Neural progenitor cell (in vitro differentiated cells): Measurements from ENCODE around the gene COPA. TPM values are rescaled to one million over a fixed set of nuclear protein-coding genes. Genes with fewer than 3 reads are reported as not detected.

Experiments
- DNase-seq: peaks from one replicate; pipeline ENCODE4 v3.0.0-alpha.2; 2016; ENCODE audit warnings: low spot score
- H2AFZ ChIP-seq: fragments of 200-600 bp; sonication (generic); replicated peaks from 2 replicates; pipeline ENCODE4 v1.6.1; 2016; ENCODE audit warnings: antibody characterized with exemption
- H3F3A ChIP-seq: fragments of 200-600 bp; sonication (generic); 2 replicates; pipeline ENCODE4 v1.6.1; 2016; ENCODE audit warnings: antibody characterized with exemption, low read depth
- H3K27ac ChIP-seq: fragments of 200-600 bp; sonication (generic); 2 replicates; pipeline ENCODE4 v1.5.1; 2016; ENCODE audit warnings: mild to moderate bottlenecking
- H3K27me3 ChIP-seq: fragments of 200-600 bp; sonication (generic); 2 replicates; pipeline ENCODE4 v1.6.1; 2016; ENCODE audit warnings: mild to moderate bottlenecking, moderate library complexity
- H3K36me3 ChIP-seq: fragments of 200-600 bp; sonication (generic); 2 replicates; pipeline ENCODE4 v1.5.1; 2016
- H3K4me1 ChIP-seq: fragments of 200-600 bp; sonication (generic); 2 replicates; pipeline ENCODE4 v1.6.1; 2016; ENCODE audit warnings: mixed run types
- H3K4me2 ChIP-seq: fragments of 200-600 bp; sonication (generic); 2 replicates; pipeline ENCODE4 v1.6.1; 2016
- H3K4me3 ChIP-seq: fragments of 200-600 bp; sonication (generic); 2 replicates; pipeline ENCODE4 v1.5.1; 2016
- H3K79me2 ChIP-seq: fragments of 200-600 bp; sonication (generic); 2 replicates; pipeline ENCODE4 v1.6.1; 2016; ENCODE audit warnings: low read depth
- H3K9ac ChIP-seq: fragments of 200-600 bp; sonication (generic); 2 replicates; pipeline ENCODE4 v1.6.1; 2016
- H3K9me3 ChIP-seq: fragments of 200-600 bp; sonication (generic); 2 replicates; pipeline ENCODE4 v1.5.1; 2016; ENCODE audit warnings: low read depth
- H4K20me1 ChIP-seq: fragments of 200-600 bp; sonication (generic); 2 replicates; pipeline ENCODE4 v1.6.1; 2016; ENCODE audit warnings: low read depth
- H3K27ac Mint-ChIP-seq: 3 replicates; pipeline ENCODE4 v1.8.0; 2021; ENCODE audit warnings: mixed read lengths
- H3K27me3 Mint-ChIP-seq: 2 replicates; pipeline ENCODE4 v1.8.0; 2022; ENCODE audit warnings: low read depth, mild to moderate bottlenecking, inconsistent platforms, moderate library complexity, mixed read lengths; ENCODE audit not compliant: insufficient read depth
- H3K36me3 Mint-ChIP-seq: 3 replicates; pipeline ENCODE4 v1.8.0; 2021; ENCODE audit warnings: mixed read lengths
- H3K4me1 Mint-ChIP-seq: 3 replicates; pipeline ENCODE4 v1.8.0; 2021; ENCODE audit warnings: mixed read lengths
- H3K4me3 Mint-ChIP-seq: 3 replicates; pipeline ENCODE4 v1.8.0; 2021; ENCODE audit warnings: mild to moderate bottlenecking, moderate library complexity, mixed read lengths
- H3K9me3 Mint-ChIP-seq: 3 replicates; pipeline ENCODE4 v1.8.0; 2020; ENCODE audit warnings: mixed read lengths
- CTCF ChIP-seq: fragments of 200-600 bp; sonication (generic); IDR thresholded peaks from 2 replicates; pipeline ENCODE4 v1.5.1; 2017; ENCODE audit warnings: antibody characterized with exemption, mild to moderate bottlenecking
- EZH2 ChIP-seq: fragments of 200-600 bp; sonication (generic); IDR thresholded peaks from 2 replicates; pipeline ENCODE4 v1.6.1; 2017; ENCODE audit warnings: antibody characterized with exemption, mild to moderate bottlenecking, moderate library complexity
- EZH2phosphoT487 ChIP-seq: fragments of 200-600 bp; sonication (generic); IDR thresholded peaks from 2 replicates; pipeline ENCODE4 v1.6.1; 2017; ENCODE audit warnings: antibody characterized with exemption
- total RNA-seq: library from RNA; depleted of rRNA; stranded (reverse); fragments of >200 nt; gene quantifications from 2 replicates; pipeline ENCODE4 v1.2.3, GENCODE V29; 2015; ENCODE audit warnings: low replicate concordance

Gene COPA
- total RNA-seq, 1 donor from 2014 or later, result 82.6 TPM

DNA sequence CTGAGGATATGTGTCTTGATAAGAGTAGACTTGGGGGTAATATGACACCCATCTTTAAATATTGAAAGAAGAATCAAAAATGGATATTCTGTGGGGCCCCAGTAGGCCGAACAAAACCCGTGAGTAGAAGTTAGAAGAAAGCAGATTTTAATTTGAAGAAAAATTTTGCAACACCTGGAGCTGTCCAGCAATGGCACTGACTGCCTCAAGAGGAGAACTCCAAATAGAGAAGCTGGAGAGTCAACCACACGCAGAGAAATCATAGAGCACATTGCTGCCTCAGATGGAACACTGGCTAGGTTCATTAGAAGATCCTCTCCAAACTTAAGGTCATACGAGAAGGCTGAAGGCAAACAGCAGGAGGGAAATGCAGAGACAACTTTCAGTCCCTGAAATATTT, 30.6 kb upstream of the COPA start:
- no peak overlapping the region for H3K27ac ChIP-seq
- peak overlapping the region; percentile 23 for H3K27ac Mint-ChIP-seq

GRCh38 chr1:160371756-160372155, 28.7 kb upstream of the COPA start:
- Histone ChIP-seq H3K9me3 (no peaks in the 10 kb centered on the region), H3K9ac (no peak overlapping the region), H3K27ac (no peak overlapping the region), H2AFZ (no peak overlapping the region), H4K20me1 (no peaks in the 10 kb centered on the region), H3K4me2 (no peak overlapping the region), H3K36me3 (no peaks in the 10 kb centered on the region), H3K27me3 (no peaks in the 10 kb centered on the region), H3K79me2 (no peaks in the 10 kb centered on the region), H3K4me3 (no peak overlapping the region), H3K4me1 (peaks cover 31% of the 10 kb centered on the region), H3F3A (peaks cover 29% of the 10 kb centered on the region)
- DNase-seq, result no peak
- Mint-ChIP-seq H3K36me3 (no peaks in the 10 kb centered on the region), H3K4me3 (peak overlapping the region; percentile 31), H3K9me3 (no peaks in the 10 kb centered on the region), H3K4me1 (peaks cover 45% of the 10 kb centered on the region), H3K27me3 (peaks cover 7% of the 10 kb centered on the region), H3K27ac (peak overlapping the region; percentile 51)
- TF ChIP-seq EZH2phosphoT487 (no peak), EZH2 (no peak), CTCF (no peak)

More for the DNA sequence above, 30.6 kb upstream of the COPA start:
- Mint-ChIP-seq H3K4me1 (peaks cover 45% of the 10 kb centered on the region), H3K27me3 (peaks cover 7% of the 10 kb centered on the region), H3K4me3 (no peak overlapping the region), H3K36me3 (no peaks in the 10 kb centered on the region), H3K9me3 (no peaks in the 10 kb centered on the region)
- Histone ChIP-seq H3K36me3 (no peaks in the 10 kb centered on the region), H3K4me2 (no peak overlapping the region), H2AFZ (no peak overlapping the region), H3K4me1 (peaks cover 34% of the 10 kb centered on the region), H3K79me2 (no peaks in the 10 kb centered on the region), H3K9me3 (no peaks in the 10 kb centered on the region), H3K4me3 (no peak overlapping the region), H4K20me1 (no peaks in the 10 kb centered on the region), H3K27me3 (no peaks in the 10 kb centered on the region), H3F3A (peaks cover 29% of the 10 kb centered on the region), H3K9ac (no peak overlapping the region)
- TF ChIP-seq CTCF, result no peak
- no peak for TF ChIP-seq EZH2
- TF ChIP-seq EZH2phosphoT487, result no peak
- DNase-seq, result peak; percentile 0

DNA sequence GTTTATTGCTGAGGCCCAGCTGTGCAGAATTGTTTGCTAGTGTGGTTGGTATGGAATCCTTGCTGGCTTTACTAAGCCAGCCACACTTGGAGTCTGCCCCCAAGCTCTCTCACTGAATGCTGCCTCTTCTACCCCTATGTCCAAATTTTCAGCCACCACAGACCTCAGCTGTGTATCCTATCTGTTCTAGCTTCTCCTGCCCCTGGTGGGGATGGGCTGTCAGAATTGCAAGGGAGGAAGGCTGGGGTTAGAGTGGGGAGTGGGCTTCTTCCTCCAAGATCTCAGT, 28.2 kb upstream of the COPA start:
- H3K9me3 Mint-ChIP-seq, result no peaks in the 10 kb centered on the region
- TF ChIP-seq CTCF, result no peak
- H4K20me1 ChIP-seq, result no peaks in the 10 kb centered on the region
- peaks cover 28% of the 10 kb centered on the region for H3F3A ChIP-seq
- H3K9me3 ChIP-seq, result no peaks in the 10 kb centered on the region
- H3K27me3 Mint-ChIP-seq, result peaks cover 7% of the 10 kb centered on the region
- H3K4me1 Mint-ChIP-seq, result peaks cover 41% of the 10 kb centered on the region
- H3K79me2 ChIP-seq, result no peaks in the 10 kb centered on the region
- H3K4me1 ChIP-seq, result peaks cover 29% of the 10 kb centered on the region
- H3K27ac ChIP-seq, result no peak overlapping the region
- no peaks in the 10 kb centered on the region for H3K27me3 ChIP-seq
- no peak overlapping the region for H3K9ac ChIP-seq
- no peak for DNase-seq
- H3K27ac Mint-ChIP-seq, result peak overlapping the region; percentile 51
- no peak overlapping the region for H3K4me3 ChIP-seq
- no peaks in the 10 kb centered on the region for H3K36me3 Mint-ChIP-seq
- no peak overlapping the region for H3K4me2 ChIP-seq
- no peak overlapping the region for H3K4me3 Mint-ChIP-seq
- no peak overlapping the region for H2AFZ ChIP-seq
- H3K36me3 ChIP-seq, result no peaks in the 10 kb centered on the region
